NT2/D1 (cell line): ENCODE data around the gene TAF10.
A peak's percentile ranks its signal among the peaks of the same experiment; 100 is the strongest.

ENCODE experiments used
- DNase-seq: peaks from one replicate; pipeline ENCODE4 v3.0.0-alpha.2; 2011; ENCODE audit warnings: low read depth, low spot score
- H3K27me3 ChIP-seq: 2 replicates; pipeline ENCODE4 v1.6.0; 2011; ENCODE audit warnings: mild to moderate bottlenecking; ENCODE audit not compliant: insufficient read length, insufficient read depth
- H3K36me3 ChIP-seq: 2 replicates; pipeline ENCODE4 v1.6.1; 2011; ENCODE audit warnings: mild to moderate bottlenecking, low read length, mixed read lengths; ENCODE audit not compliant: insufficient read depth, insufficient read length
- H3K4me1 ChIP-seq: 2 replicates; pipeline ENCODE4 v1.5.1; 2011; ENCODE audit not compliant: insufficient read depth, insufficient read length
- H3K4me3 ChIP-seq: 2 replicates; pipeline ENCODE4 v1.5.1; 2011; ENCODE audit warnings: low read depth; ENCODE audit not compliant: insufficient read length
- H3K9ac ChIP-seq: 2 replicates; pipeline ENCODE4 v1.6.0; 2011; ENCODE audit warnings: low read depth; ENCODE audit not compliant: insufficient read length
- H3K9me3 ChIP-seq: 2 replicates; pipeline ENCODE4 v1.5.1; 2011; ENCODE audit warnings: mild to moderate bottlenecking, low read length; ENCODE audit not compliant: insufficient read depth
- SUZ12 ChIP-seq: IDR thresholded peaks from 2 replicates; pipeline ENCODE4 v1.6.1; 2011; ENCODE audit not compliant: insufficient read length, insufficient read depth; ENCODE audit errors: extremely low read depth
- YY1 ChIP-seq: IDR thresholded peaks from 2 replicates; pipeline ENCODE4 v1.6.1; 2011; ENCODE audit not compliant: insufficient read length, insufficient read depth
- ZNF274 ChIP-seq: IDR thresholded peaks from 2 replicates; pipeline ENCODE4 v1.6.1; 2011; ENCODE audit warnings: mild to moderate bottlenecking, low read depth, low read length

The TAF10 gene

DNA sequence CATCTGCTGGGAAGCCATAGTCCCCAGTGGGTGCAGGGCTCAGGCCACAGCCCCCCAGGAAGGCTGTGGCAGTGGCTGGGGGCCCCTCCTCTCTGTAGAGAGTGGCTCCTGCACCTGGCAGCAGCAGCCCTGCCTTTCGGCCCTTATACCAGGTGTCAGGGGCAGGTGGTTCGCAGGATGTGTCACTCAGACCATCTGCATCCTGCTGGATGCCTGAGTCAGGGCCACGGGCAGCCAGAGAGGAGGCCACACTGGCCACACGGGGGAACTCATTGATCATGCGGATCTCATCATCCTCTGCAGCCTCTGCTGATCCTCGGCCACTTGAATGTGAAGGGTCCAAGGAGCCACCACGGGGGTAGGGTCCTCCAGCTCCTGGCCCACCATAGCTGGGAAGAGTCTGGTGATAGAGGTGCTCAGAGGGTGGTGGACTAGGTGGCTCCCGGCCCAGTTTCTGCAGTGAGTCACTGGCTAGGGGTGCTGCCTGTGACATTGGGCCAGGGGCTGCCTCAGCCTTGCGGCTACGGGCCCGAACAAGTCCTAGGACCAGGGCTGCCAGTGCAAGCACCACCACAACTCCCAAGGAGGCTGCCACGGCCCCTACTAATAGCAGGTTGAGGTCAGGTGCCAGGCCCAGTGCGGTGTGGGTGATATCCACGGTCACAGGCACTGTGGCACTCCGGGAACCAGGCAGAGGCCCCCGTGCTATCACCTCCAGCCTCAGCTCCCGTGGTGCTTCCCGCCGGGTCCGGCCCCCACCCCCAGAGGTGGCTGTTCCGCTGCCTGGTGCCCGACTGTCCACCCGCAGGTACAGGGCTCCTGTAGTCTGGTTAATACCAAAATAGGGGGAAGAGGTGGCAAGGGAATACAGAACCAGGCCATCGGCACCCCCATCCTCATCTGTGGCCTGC lies 10.5 kb upstream of the TAF10 start:
- DNase-seq: no peak

DNA sequence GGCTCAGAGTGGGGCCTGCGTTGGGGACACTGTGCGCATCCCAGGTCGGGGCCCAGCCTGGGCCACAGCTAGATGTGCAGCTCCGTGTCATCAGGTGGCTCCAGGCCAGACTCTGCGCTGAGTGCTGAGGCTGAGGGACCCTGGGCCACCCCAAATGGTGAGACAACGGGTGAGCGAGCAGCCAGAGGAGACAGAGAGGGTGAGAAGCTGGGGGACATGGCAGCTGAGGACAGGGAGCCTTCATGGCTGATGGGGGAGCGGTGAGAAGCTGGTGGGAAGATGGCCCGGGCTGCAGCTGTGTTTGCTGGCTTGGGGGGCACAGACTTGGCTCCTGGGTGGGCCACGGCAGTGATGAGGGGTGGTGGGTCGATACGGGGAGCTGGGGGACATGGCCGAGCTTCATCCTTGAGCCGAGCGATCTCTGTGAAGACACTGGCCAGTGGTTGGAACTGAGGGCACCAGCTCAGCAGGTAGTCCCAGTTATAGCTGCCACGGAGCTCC lies 9.7 kb upstream of the TAF10 start:
- Histone ChIP-seq H3K9ac (no peak overlapping the region), H3K27me3 (no peaks in the 10 kb centered on the region), H3K36me3 (peaks cover 53% of the 10 kb centered on the region), H3K4me1 (peaks cover 3% of the 10 kb centered on the region), H3K4me3 (no peak overlapping the region), H3K9me3 (no peaks in the 10 kb centered on the region)
- no peak for TF ChIP-seq YY1
- TF ChIP-seq SUZ12: no peak
- TF ChIP-seq ZNF274: no peak
- DNase-seq: no peak

More for the DNA sequence above, 10.5 kb upstream of the TAF10 start:
- Histone ChIP-seq H3K9ac (no peak overlapping the region), H3K4me1 (peaks cover 3% of the 10 kb centered on the region), H3K27me3 (no peaks in the 10 kb centered on the region), H3K36me3 (peaks cover 53% of the 10 kb centered on the region), H3K9me3 (no peaks in the 10 kb centered on the region), H3K4me3 (no peak overlapping the region)
- TF ChIP-seq YY1 (no peak), ZNF274 (no peak), SUZ12 (no peak)

DNA sequence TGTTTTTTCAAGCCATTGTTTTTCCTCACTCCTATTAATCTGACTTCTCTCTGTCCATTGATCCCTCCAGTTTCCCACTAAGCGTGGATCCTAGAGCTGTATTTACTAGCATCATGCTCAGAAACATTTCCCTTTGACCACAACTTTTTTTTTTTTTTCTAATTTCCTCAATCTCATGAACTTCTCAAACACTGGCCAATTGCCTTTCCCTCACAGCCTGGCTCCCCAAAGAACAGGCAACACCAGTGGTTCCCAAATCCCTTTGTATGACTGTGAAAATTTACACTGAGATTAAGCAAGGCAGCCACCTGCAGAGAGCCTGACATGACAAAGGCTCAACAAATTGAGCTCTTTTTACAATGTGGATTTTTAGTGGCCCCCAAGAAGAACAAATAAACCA lies 8.6 kb upstream of the TAF10 start:
- Histone ChIP-seq H3K27me3 (no peaks in the 10 kb centered on the region), H3K9ac (no peak overlapping the region), H3K9me3 (no peaks in the 10 kb centered on the region), H3K4me3 (no peak overlapping the region), H3K4me1 (peaks cover 3% of the 10 kb centered on the region), H3K36me3 (peaks cover 51% of the 10 kb centered on the region)
- no peak for DNase-seq
- TF ChIP-seq SUZ12 (no peak), ZNF274 (no peak), YY1 (no peak)

DNA sequence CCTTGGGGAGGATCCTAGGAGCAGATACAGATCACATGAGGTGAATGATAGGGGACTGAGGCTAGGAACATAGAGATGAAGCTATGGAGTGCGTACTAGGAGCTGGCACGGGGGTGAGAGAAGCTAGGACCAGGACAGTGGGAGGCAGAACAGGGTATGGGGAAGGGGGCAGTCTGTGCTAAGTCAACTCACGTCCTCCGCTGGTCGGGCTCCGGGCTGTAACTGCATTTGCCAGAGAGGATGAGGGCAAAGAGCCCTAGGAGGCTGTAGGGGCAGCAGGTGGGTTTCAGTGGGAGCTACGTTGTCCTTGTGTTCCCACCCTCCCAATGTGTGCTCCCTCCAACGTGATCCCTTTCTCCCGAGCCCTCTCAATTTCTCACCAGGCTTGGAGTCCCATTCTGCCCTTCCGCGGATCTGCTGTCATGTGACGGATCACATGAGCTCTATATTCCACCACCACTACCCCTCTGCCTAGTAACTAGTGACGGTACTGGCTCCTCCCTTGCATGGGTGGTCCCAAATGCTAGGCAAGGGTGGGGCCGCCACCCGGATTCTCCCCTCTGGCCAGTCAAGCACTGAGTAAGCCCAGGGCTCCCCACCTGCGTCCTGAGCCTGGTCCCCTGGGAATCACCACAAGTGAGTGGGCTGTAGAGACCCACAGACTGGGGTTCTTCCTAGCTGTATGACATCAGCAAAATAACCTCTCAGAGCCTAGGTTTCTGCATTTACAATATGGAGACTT lies 7.2 kb upstream of the TAF10 start, which contains the start of gene TPP1:
TSS of gene TPP1 (minus strand) at position 419 of the 742 bp plus-strand sequence. CDS start at position 397, 22 bp downstream.
- peak within 1 kb of the TSS; percentile 94 for H3K9ac ChIP-seq
- H3K27me3 ChIP-seq: no peaks in the 10 kb centered on the region
- DNase-seq: peak; percentile 90
- H3K36me3 ChIP-seq: peaks cover 55% of the 10 kb centered on the region
- TF ChIP-seq YY1 (no peak), SUZ12 (no peak), ZNF274 (no peak)
- peaks cover 3% of the 10 kb centered on the region for H3K4me1 ChIP-seq
- H3K4me3 ChIP-seq: peak within 1 kb of the TSS; percentile 97
- no peaks in the 10 kb centered on the region for H3K9me3 ChIP-seq

DNA sequence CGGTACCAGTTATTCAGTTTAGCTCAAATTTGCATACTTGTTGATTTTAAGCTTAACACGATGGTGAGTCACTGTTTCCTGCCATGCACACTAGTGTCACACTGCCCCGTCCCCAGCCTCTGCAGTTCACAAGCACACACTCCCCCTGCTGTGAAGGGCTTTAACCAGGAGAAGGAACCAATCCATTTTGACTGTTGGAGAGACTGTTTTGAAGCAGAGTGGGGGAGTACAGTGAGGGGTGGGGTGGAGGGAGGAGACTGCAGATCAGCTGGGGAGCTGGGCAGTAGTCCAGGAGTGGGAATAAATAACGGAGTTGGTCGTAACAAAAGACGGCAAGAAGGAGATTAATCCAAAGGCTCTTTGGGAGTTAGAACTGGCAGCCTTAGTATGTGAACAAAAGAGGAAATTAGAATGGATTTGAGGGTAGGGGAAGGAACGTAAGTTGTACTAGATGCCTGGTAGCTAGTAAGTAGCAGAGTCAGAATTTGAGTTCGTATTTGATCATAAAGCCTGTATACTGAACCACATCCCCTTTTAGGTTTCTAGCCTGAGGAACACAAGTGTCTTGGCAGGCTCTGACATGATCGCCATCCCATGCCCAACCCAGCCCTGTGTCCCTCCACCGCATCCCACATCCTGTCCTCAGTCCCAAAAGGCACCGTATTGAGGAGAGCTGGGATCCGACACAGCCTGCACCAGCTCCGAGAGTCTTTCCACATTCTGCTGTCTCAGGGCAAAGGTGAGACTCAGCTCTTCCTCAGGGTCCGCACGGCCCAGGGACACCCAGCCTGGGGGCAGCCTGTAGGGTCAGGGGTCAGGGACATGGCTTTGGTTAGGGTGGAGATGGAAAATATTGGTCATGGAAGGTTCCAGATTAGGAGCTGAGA lies 6.3 kb upstream of the TAF10 start:
- no peaks in the 10 kb centered on the region for H3K27me3 ChIP-seq
- peaks cover 3% of the 10 kb centered on the region for H3K4me1 ChIP-seq
- peak overlapping the region; percentile 94 for H3K9ac ChIP-seq
- H3K9me3 ChIP-seq: no peaks in the 10 kb centered on the region
- no peak for DNase-seq
- H3K36me3 ChIP-seq: peaks cover 54% of the 10 kb centered on the region
- H3K4me3 ChIP-seq: peak overlapping the region; percentile 97
- TF ChIP-seq YY1 (no peak), SUZ12 (no peak), ZNF274 (no peak)

DNA sequence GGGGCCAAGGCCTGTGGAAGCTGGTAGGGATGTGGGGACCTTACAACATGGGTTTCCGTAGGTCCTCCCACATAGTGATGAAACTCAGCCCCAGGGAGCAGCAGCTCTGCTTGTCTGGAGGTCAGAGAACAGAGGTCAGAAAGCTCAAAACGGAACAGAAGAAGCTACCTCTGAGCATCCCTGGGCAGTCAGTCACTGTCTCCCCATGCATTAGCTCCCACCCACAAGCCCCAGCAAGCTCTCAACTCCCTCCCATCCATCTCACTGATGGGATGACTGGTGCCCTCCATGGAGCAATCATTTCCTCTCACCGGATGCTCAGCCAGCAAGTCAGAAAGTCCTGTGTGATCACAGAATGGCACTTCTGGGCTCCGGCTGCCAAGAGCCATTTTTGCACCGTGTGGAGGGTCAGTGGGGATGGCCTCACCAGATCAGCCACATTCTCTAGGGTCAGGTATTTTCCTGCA lies 5.3 kb upstream of the TAF10 start:
- no peak overlapping the region for H3K4me3 ChIP-seq
- DNase-seq: no peak
- no peak for TF ChIP-seq SUZ12

More for the DNA sequence above, 5.3 kb upstream of the TAF10 start:
- Histone ChIP-seq H3K9ac (no peak overlapping the region), H3K4me1 (peaks cover 3% of the 10 kb centered on the region), H3K36me3 (peaks cover 46% of the 10 kb centered on the region), H3K9me3 (no peaks in the 10 kb centered on the region), H3K27me3 (no peaks in the 10 kb centered on the region)
